Measurements from ENCODE around the gene SPEG. TPM values are rescaled to one million over a fixed set of nuclear protein-coding genes. Genes with fewer than 3 reads are reported as not detected.
A peak's percentile ranks its signal among the peaks of the same experiment; 100 is the strongest.

The SPEG gene
- total RNA-seq, 1 experiment from 2014 or later, result 55.3 TPM

- Mint-ChIP-seq H3K4me3 (peak overlapping the region; percentile 86), H3K27me3 (ENCODE audit: low read depth) (peaks cover 22% of the 10 kb centered on the region), H3K36me3 (peaks cover 22% of the 10 kb centered on the region), H3K27ac (no peak overlapping the region), H3K9me3 (no peaks in the 10 kb centered on the region), H3K4me1 (peaks cover 36% of the 10 kb centered on the region)
- DNase-seq (ENCODE audit: low spot score), result peak; percentile 94
- ChIA-PET CTCF (interaction anchor here (0.5 to 41.3 kb wide), 39 partner anchors 11 to 1648 kb away, joined by 3 to 2316 read pairs (median 4); partner anchors contain the start of genes DNPEP, GMPPA, OBSL1 and STK11IP), POLR2A (interaction anchor here (0.6 to 1.1 kb wide), 2 partner anchors 53 to 539 kb away, joined by 3 to 5 read pairs; no protein-coding TSS in a partner anchor)
- ATAC-seq, result peak; percentile 23
- TF ChIP-seq TCF7 (CRISPR knock-in tag; IDR thresholded peaks at IDR 0.05; ENCODE audit: low read depth) (no peak), SP1 (CRISPR knock-in tag; conservative IDR thresholded peaks at IDR 0.05) (peak; percentile 56), ZNF416 (CRISPR knock-in tag; IDR thresholded peaks at IDR 0.05) (no peak), ZNF263 (CRISPR knock-in tag; IDR thresholded peaks at IDR 0.05; ENCODE audit: low read depth) (no peak), NR3C1 (CRISPR knock-in tag; conservative IDR thresholded peaks at IDR 0.05; ENCODE audit: low read depth) (no peak), USF1 (CRISPR knock-in tag; IDR thresholded peaks at IDR 0.05) (no peak; the same call in 1 of the 2 replicates), FOXP1 (CRISPR knock-in tag; IDR thresholded peaks at IDR 0.05; ENCODE audit: borderline replicate concordance) (peak; percentile 94), ZNF232 (CRISPR knock-in tag; IDR thresholded peaks at IDR 0.05) (no peak), ZNF423 (CRISPR knock-in tag; IDR thresholded peaks at IDR 0.05) (no peak), PRRX2 (CRISPR knock-in tag; IDR thresholded peaks at IDR 0.05) (no peak), RELA (CRISPR knock-in tag; IDR thresholded peaks at IDR 0.05; ENCODE audit: borderline replicate concordance) (no peak; the same call in 1 of the 2 replicates), MYBL2 (CRISPR knock-in tag; IDR thresholded peaks at IDR 0.05) (no peak), SOX15 (CRISPR knock-in tag; IDR thresholded peaks at IDR 0.05) (no peak), NFATC4 (CRISPR knock-in tag; IDR thresholded peaks at IDR 0.05) (no peak), TEAD4 (CRISPR knock-in tag; IDR thresholded peaks at IDR 0.05) (no peak), CREM (CRISPR knock-in tag; IDR thresholded peaks at IDR 0.05) (peak; percentile 72; the same call in 1 of the 2 replicates), FOXJ3 (CRISPR knock-in tag; IDR thresholded peaks at IDR 0.05; ENCODE audit: borderline replicate concordance) (no peak), KAT7 (CRISPR knock-in tag; IDR thresholded peaks at IDR 0.05; ENCODE audit: borderline replicate concordance) (0 out of 2 replicates have a peak, but pooled peaks have one; percentile 51), TEAD1 (CRISPR knock-in tag; IDR thresholded peaks at IDR 0.05) (peak; percentile 30; the same call in 1 of the 2 replicates), FOXK1 (CRISPR knock-in tag; IDR thresholded peaks at IDR 0.05) (peak; percentile 83), ZNF671 (CRISPR knock-in tag; IDR thresholded peaks at IDR 0.05) (no peak)
- TF ChIP-seq, protein P1, sequence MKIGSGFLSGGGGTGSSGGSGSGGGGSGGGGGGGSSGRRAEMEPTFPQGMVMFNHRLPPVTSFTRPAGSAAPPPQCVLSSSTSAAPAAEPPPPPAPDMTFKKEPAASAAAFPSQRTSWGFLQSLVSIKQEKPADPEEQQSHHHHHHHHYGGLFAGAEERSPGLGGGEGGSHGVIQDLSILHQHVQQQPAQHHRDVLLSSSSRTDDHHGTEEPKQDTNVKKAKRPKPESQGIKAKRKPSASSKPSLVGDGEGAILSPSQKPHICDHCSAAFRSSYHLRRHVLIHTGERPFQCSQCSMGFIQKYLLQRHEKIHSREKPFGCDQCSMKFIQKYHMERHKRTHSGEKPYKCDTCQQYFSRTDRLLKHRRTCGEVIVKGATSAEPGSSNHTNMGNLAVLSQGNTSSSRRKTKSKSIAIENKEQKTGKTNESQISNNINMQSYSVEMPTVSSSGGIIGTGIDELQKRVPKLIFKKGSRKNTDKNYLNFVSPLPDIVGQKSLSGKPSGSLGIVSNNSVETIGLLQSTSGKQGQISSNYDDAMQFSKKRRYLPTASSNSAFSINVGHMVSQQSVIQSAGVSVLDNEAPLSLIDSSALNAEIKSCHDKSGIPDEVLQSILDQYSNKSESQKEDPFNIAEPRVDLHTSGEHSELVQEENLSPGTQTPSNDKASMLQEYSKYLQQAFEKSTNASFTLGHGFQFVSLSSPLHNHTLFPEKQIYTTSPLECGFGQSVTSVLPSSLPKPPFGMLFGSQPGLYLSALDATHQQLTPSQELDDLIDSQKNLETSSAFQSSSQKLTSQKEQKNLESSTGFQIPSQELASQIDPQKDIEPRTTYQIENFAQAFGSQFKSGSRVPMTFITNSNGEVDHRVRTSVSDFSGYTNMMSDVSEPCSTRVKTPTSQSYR (CRISPR knock-in tag; IDR thresholded peaks at IDR 0.05), result no peak
- TF ChIP-seq, protein P2, sequence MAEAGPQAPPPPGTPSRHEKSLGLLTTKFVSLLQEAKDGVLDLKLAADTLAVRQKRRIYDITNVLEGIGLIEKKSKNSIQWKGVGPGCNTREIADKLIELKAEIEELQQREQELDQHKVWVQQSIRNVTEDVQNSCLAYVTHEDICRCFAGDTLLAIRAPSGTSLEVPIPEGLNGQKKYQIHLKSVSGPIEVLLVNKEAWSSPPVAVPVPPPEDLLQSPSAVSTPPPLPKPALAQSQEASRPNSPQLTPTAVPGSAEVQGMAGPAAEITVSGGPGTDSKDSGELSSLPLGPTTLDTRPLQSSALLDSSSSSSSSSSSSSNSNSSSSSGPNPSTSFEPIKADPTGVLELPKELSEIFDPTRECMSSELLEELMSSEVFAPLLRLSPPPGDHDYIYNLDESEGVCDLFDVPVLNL (CRISPR knock-in tag; IDR thresholded peaks at IDR 0.05; ENCODE audit: borderline replicate concordance, low read depth), result no peak
- TF ChIP-seq, protein P3, sequence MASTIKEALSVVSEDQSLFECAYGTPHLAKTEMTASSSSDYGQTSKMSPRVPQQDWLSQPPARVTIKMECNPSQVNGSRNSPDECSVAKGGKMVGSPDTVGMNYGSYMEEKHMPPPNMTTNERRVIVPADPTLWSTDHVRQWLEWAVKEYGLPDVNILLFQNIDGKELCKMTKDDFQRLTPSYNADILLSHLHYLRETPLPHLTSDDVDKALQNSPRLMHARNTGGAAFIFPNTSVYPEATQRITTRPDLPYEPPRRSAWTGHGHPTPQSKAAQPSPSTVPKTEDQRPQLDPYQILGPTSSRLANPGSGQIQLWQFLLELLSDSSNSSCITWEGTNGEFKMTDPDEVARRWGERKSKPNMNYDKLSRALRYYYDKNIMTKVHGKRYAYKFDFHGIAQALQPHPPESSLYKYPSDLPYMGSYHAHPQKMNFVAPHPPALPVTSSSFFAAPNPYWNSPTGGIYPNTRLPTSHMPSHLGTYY (CRISPR knock-in tag; IDR thresholded peaks at IDR 0.05), result no peak
- TF ChIP-seq, protein P4, sequence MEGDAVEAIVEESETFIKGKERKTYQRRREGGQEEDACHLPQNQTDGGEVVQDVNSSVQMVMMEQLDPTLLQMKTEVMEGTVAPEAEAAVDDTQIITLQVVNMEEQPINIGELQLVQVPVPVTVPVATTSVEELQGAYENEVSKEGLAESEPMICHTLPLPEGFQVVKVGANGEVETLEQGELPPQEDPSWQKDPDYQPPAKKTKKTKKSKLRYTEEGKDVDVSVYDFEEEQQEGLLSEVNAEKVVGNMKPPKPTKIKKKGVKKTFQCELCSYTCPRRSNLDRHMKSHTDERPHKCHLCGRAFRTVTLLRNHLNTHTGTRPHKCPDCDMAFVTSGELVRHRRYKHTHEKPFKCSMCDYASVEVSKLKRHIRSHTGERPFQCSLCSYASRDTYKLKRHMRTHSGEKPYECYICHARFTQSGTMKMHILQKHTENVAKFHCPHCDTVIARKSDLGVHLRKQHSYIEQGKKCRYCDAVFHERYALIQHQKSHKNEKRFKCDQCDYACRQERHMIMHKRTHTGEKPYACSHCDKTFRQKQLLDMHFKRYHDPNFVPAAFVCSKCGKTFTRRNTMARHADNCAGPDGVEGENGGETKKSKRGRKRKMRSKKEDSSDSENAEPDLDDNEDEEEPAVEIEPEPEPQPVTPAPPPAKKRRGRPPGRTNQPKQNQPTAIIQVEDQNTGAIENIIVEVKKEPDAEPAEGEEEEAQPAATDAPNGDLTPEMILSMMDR (IDR thresholded peaks at IDR 0.05), result peak; percentile 100
- TF ChIP-seq, protein P5, sequence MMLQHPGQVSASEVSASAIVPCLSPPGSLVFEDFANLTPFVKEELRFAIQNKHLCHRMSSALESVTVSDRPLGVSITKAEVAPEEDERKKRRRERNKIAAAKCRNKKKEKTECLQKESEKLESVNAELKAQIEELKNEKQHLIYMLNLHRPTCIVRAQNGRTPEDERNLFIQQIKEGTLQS (CRISPR knock-in tag; conservative IDR thresholded peaks at IDR 0.05), result 0 out of 2 replicates have a peak, but pooled peaks have one; percentile 28
- TF ChIP-seq, protein P6, sequence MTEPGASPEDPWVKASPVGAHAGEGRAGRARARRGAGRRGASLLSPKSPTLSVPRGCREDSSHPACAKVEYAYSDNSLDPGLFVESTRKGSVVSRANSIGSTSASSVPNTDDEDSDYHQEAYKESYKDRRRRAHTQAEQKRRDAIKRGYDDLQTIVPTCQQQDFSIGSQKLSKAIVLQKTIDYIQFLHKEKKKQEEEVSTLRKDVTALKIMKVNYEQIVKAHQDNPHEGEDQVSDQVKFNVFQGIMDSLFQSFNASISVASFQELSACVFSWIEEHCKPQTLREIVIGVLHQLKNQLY (CRISPR knock-in tag; IDR thresholded peaks at IDR 0.05), result no peak
- TF ChIP-seq, protein P7, sequence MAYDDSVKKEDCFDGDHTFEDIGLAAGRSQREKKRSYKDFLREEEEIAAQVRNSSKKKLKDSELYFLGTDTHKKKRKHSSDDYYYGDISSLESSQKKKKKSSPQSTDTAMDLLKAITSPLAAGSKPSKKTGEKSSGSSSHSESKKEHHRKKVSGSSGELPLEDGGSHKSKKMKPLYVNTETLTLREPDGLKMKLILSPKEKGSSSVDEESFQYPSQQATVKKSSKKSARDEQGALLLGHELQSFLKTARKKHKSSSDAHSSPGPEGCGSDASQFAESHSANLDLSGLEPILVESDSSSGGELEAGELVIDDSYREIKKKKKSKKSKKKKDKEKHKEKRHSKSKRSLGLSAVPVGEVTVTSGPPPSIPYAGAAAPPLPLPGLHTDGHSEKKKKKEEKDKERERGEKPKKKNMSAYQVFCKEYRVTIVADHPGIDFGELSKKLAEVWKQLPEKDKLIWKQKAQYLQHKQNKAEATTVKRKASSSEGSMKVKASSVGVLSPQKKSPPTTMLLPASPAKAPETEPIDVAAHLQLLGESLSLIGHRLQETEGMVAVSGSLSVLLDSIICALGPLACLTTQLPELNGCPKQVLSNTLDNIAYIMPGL (CRISPR knock-in tag; IDR thresholded peaks at IDR 0.05), result peak; percentile 99
Observed at GRCh38 chr2:219541611-219542180, 107.1 kb downstream of the SPEG start.
